GM18499 (cell line): ENCODE measurements around the gene MYH10.

Experiments used
- ATAC-seq: cut with Tn5 transposase; IDR thresholded peaks from one replicate; pipeline ENCODE4 v1.9.1; 2021; ENCODE audit warnings: moderate number of reproducible peaks; ENCODE audit not compliant: insufficient read depth, unreplicated experiment

Gene MYH10

GRCh38 chr17:8500609-8501008 lies 129.9 kb downstream of the MYH10 start:
- ATAC-seq, result no peak

GRCh38 chr17:8499614-8500013 lies 130.9 kb downstream of the MYH10 start:
- ATAC-seq, result no peak

- ATAC-seq, result no peak
Observed at GRCh38 chr17:8499171-8499570, 131.4 kb downstream of the MYH10 start.

GRCh38 chr17:8496081-8496480 lies 134.4 kb downstream of the MYH10 start:
- ATAC-seq, result no peak

- ATAC-seq, result no peak
Observed at GRCh38 chr17:8494506-8495111, 135.9 kb downstream of the MYH10 start.

- ATAC-seq, result no peak
Observed at GRCh38 chr17:8494021-8494420, 136.5 kb downstream of the MYH10 start.

- no peak for ATAC-seq
Observed at GRCh38 chr17:8492121-8492520, 138.4 kb downstream of the MYH10 start.

- no peak for ATAC-seq
Observed at GRCh38 chr17:8490256-8491023, 140.1 kb downstream of the MYH10 start.

GRCh38 chr17:8489841-8490240 lies 140.7 kb downstream of the MYH10 start:
- no peak for ATAC-seq

- no peak for ATAC-seq
Observed at GRCh38 chr17:8488901-8489300, 141.6 kb downstream of the MYH10 start.

- ATAC-seq, result no peak
Observed at GRCh38 chr17:8488491-8488890, 142.0 kb downstream of the MYH10 start.

- no peak for ATAC-seq
Observed at GRCh38 chr17:8487743-8488142, 142.8 kb downstream of the MYH10 start.

- ATAC-seq, result no peak
Observed at GRCh38 chr17:8487130-8487645, 143.3 kb downstream of the MYH10 start.

GRCh38 chr17:8485491-8485890 lies 145.0 kb downstream of the MYH10 start:
- no peak for ATAC-seq

- no peak for ATAC-seq
Observed at GRCh38 chr17:8484465-8484864, 146.1 kb downstream of the MYH10 start.

- ATAC-seq, result no peak
Observed at GRCh38 chr17:8482546-8482945, 148.0 kb downstream of the MYH10 start.

GRCh38 chr17:8481703-8482102 lies 148.8 kb downstream of the MYH10 start:
- no peak for ATAC-seq

GRCh38 chr17:8481089-8481488 lies 149.4 kb downstream of the MYH10 start:
- ATAC-seq, result no peak

- no peak for ATAC-seq
Observed at GRCh38 chr17:8480011-8480976, 150.2 kb downstream of the MYH10 start.

- ATAC-seq, result no peak
Observed at GRCh38 chr17:8479431-8479947, 151.0 kb downstream of the MYH10 start.
